Spleen (tissue), 7 donors: ENCODE results near the gene TBL1X.

Experiments used
- CTCF ChIP-seq, 11 experiments: fragments of 200-600 bp in 7 of 11; fragments of 450-650 bp in 4 of 11; sonication (generic) in 4 of 11; IDR thresholded peaks in 8 of 11; conservative IDR thresholded peaks in 3 of 11; 1 replicate in 7 of 11; 2 replicates in 4 of 11; pipeline versions ENCODE4 v1.4.0 to v1.8.0; 2016 to 2021; ENCODE audit warnings: antibody characterized with exemption in 11 of 11, inconsistent platforms in 4 of 11, mild to moderate bottlenecking in 1 of 11
- POLR2A ChIP-seq, 3 donors: fragments of 450-650 bp; IDR thresholded peaks; one replicate each; pipeline ENCODE4 v1.5.1; 2017; ENCODE audit warnings: antibody characterized with exemption in 3 of 3, mild to moderate bottlenecking in 1 of 3
- POLR2AphosphoS5 ChIP-seq, 3 donors: sonication (generic); formaldehyde crosslinking; IDR thresholded peaks; one replicate each; pipeline ENCODE4 v1.5.1; 2017; ENCODE audit warnings: antibody characterized with exemption in 3 of 3
- donor health status: DM: no; HTN: no; CAD: no; lungs with moderate emphysema.
- donor health status: DM: no; HTN: no; CAD: no.
- donor health status: DM: no; HTN: no; CAD: no.

- TF ChIP-seq CTCF (IDR thresholded peaks at IDR 0.05 in 8 of 11, conservative IDR thresholded peaks at IDR 0.05 in 3 of 11) (no peak), POLR2A (IDR thresholded peaks at IDR 0.05) (no peak), POLR2AphosphoS5 (IDR thresholded peaks at IDR 0.05) (no peak)
Observed at GRCh38 chrX:9591496-9591895, 126.6 kb downstream of the TBL1X start.
